OCI-LY7 (cell line): ENCODE results near the gene DHRSX.

Experiments
- CTCF ChIP-seq: fragments of 200-600 bp; sonication (generic); conservative IDR thresholded peaks from 2 replicates; pipeline ENCODE4 v1.5.1; 2014; ENCODE audit warnings: mild to moderate bottlenecking, antibody characterized with exemption, low read length, moderate library complexity, mixed read lengths
- EZH2phosphoT487 ChIP-seq: fragments of 200-600 bp; sonication (generic); IDR thresholded peaks from 2 replicates; pipeline ENCODE4 v1.6.1; 2018; ENCODE audit warnings: low read depth, borderline replicate concordance, mild to moderate bottlenecking, mixed run types, antibody characterized with exemption, low read length, moderate library complexity, mixed read lengths

GRCh38 chrX:2430265-2430825 lies 70.4 kb downstream of the DHRSX start:
- TF ChIP-seq CTCF (no peak), EZH2phosphoT487 (no peak)
